Thyroid gland (tissue), 4 donors: Measurements from ENCODE around the gene MKI67.

Experiments
- POLR2A ChIP-seq, 2 donors: fragments of 450-650 bp; IDR thresholded peaks; one replicate each; pipeline ENCODE4 v1.6.1; 2017; ENCODE audit warnings: antibody characterized with exemption in 2 of 2, mild to moderate bottlenecking in 2 of 2, moderate library complexity in 1 of 2
- TF ChIP-seq, protein P1 (sequence below), 6 experiments: fragments of 200-600 bp in 3 of 6; fragments of 450-650 bp in 3 of 6; sonication (generic) in 3 of 6; IDR thresholded peaks; one replicate each; pipeline ENCODE4 v1.5.1; 2016 to 2019; ENCODE audit warnings: antibody characterized with exemption in 6 of 6, mild to moderate bottlenecking in 2 of 6, inconsistent platforms in 1 of 6, moderate library complexity in 1 of 6

DNA sequence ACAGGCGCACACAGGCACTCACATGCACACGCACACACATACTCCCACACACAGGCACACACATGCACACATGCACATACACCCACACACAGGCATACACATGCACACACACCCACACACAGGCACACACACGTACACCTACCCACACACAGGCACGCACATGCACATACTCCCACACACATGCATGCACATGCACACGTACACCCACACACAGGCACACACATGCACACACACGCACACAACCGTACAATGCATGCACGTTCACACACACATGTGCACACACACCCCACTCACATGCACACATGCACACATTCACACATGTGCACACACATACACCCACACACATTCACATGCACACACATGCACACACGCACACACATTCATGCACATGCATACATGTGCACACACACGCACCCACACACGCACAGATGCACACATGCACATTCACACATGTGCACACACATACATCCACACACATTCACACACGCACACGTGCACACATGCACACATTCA lies 59.3 kb downstream of the MKI67 start:
- TF ChIP-seq, protein P1, sequence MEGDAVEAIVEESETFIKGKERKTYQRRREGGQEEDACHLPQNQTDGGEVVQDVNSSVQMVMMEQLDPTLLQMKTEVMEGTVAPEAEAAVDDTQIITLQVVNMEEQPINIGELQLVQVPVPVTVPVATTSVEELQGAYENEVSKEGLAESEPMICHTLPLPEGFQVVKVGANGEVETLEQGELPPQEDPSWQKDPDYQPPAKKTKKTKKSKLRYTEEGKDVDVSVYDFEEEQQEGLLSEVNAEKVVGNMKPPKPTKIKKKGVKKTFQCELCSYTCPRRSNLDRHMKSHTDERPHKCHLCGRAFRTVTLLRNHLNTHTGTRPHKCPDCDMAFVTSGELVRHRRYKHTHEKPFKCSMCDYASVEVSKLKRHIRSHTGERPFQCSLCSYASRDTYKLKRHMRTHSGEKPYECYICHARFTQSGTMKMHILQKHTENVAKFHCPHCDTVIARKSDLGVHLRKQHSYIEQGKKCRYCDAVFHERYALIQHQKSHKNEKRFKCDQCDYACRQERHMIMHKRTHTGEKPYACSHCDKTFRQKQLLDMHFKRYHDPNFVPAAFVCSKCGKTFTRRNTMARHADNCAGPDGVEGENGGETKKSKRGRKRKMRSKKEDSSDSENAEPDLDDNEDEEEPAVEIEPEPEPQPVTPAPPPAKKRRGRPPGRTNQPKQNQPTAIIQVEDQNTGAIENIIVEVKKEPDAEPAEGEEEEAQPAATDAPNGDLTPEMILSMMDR (IDR thresholded peaks at IDR 0.05) = no peak
- TF ChIP-seq POLR2A (IDR thresholded peaks at IDR 0.05) = no peak
